ENCODE data around the gene NPIPB2. TPM values are rescaled to one million over a fixed set of nuclear protein-coding genes. Genes with fewer than 3 reads are reported as not detected.
A peak's percentile ranks its signal among the peaks of the same experiment; 100 is the strongest.

The NPIPB2 gene
- total and polyA plus RNA-seq, 2 of the 13 experiments (the other 11 are each of a cell fraction or from before 2014, with no cell fraction given), result 1.8 to 4.1 TPM

GRCh38 chr16:11914210-11915113, 27.4 kb downstream of the NPIPB2 start (continued):
- TF ChIP-seq ATF5 (CRISPR knock-in tag; IDR thresholded peaks at IDR 0.05; ENCODE audit: low read depth) (no peak), ZFAT (CRISPR knock-in tag; conservative IDR thresholded peaks at IDR 0.05) (no peak), GZF1 (CRISPR knock-in tag; IDR thresholded peaks at IDR 0.05) (peak; percentile 97), MTERF4 (CRISPR knock-in tag; IDR thresholded peaks at IDR 0.05) (no peak), ZNF781 (CRISPR knock-in tag; IDR thresholded peaks at IDR 0.05; ENCODE audit: borderline replicate concordance, not compliant biosample characterization) (peak; percentile 32), DMAP1 (CRISPR knock-in tag; IDR thresholded peaks at IDR 0.05) (peak; percentile 23; the same call in 1 of the 2 replicates), SALL1 (CRISPR knock-in tag; IDR thresholded peaks at IDR 0.05) (no peak), KMT2A (CRISPR knock-in tag; IDR thresholded peaks at IDR 0.05) (peak; percentile 78), POGK (CRISPR knock-in tag; conservative IDR thresholded peaks at IDR 0.05) (0 out of 2 replicates have a peak, but pooled peaks have one; percentile 58), ZNF234 (CRISPR knock-in tag; conservative IDR thresholded peaks at IDR 0.05) (peak; percentile 64), ZNF607 (CRISPR knock-in tag; IDR thresholded peaks at IDR 0.05; ENCODE audit: borderline replicate concordance) (0 out of 2 replicates have a peak, but pooled peaks have one; percentile 52), NR1H2 (CRISPR knock-in tag; IDR thresholded peaks at IDR 0.05; ENCODE audit: borderline replicate concordance, low read depth) (0 out of 2 replicates have a peak, but pooled peaks have one; percentile 19), SP5 (CRISPR knock-in tag; IDR thresholded peaks at IDR 0.05; ENCODE audit: borderline replicate concordance, low read depth) (0 out of 2 replicates have a peak, but pooled peaks have one; percentile 14), SOX13 (IDR thresholded peaks at IDR 0.05) (no peak; the same call in 1 of the 2 replicates), SOX13 (CRISPR knock-in tag; conservative IDR thresholded peaks at IDR 0.05 in 1 of 2, IDR thresholded peaks at IDR 0.05 in 1 of 2) (no peak), GATAD1 (CRISPR knock-in tag; IDR thresholded peaks at IDR 0.05) (peak; percentile 13; the same call in 1 of the 2 replicates), ZNF615 (CRISPR knock-in tag; IDR thresholded peaks at IDR 0.05; ENCODE audit: borderline replicate concordance) (no peak), ZBTB26 (CRISPR knock-in tag; IDR thresholded peaks at IDR 0.05; ENCODE audit: borderline replicate concordance) (0 out of 2 replicates have a peak, but pooled peaks have one; percentile 21), FOXP4 (CRISPR knock-in tag; IDR thresholded peaks at IDR 0.05) (0 out of 2 replicates have a peak, but pooled peaks have one; percentile 14), ZNF543 (CRISPR knock-in tag; IDR thresholded peaks at IDR 0.05) (peak; percentile 71; the same call in 1 of the 2 replicates)
